HEK293 (cell line): Measurements from ENCODE around the gene EXOSC2.
A peak's percentile ranks its signal among the peaks of the same experiment; 100 is the strongest.

ENCODE experiments used
- CTCF ChIA-PET: fragments of 350-600 bp; formaldehyde crosslinking; extraction: SDS; loops from one replicate; lab custom pipeline; 2021; ENCODE audit warnings: antibody characterized with exemption; lab: Yijun Ruan, JAX
- POLR2A ChIA-PET: fragments of 300-600 bp; formaldehyde crosslinking; extraction: SDS; loops from one replicate; lab custom pipeline; 2020; ENCODE audit warnings: antibody characterized with exemption, inconsistent platforms; lab: Yijun Ruan, JAX
- H3K27ac ChIP-seq: fragments of 200-500 bp; sonication (Bioruptor generic); 2 replicates; pipeline ENCODE4 v1.5.1; 2014; ENCODE audit warnings: low read depth, low read length, control low read depth, inconsistent platforms; ENCODE audit errors: extremely low read depth
- H3K36me3 ChIP-seq, 2 experiments: fragments of 200-500 bp in 1 of 2; sonication (Bioruptor generic) in 1 of 2; 1 replicate in 1 of 2; 2 replicates in 1 of 2; pipeline ENCODE4 v1.5.1; 2014 to 2017; ENCODE audit warnings: inconsistent platforms in 2 of 2, low read length in 2 of 2; ENCODE audit not compliant: control insufficient read depth in 2 of 2, insufficient read depth in 1 of 2
- H3K4me1 ChIP-seq: fragments of 200-500 bp; sonication (Bioruptor generic); 2 replicates; pipeline ENCODE4 v1.5.1; 2014; ENCODE audit warnings: mild to moderate bottlenecking, low read length, inconsistent platforms; ENCODE audit not compliant: control insufficient read depth, insufficient read depth
- H3K4me3 ChIP-seq: 2 replicates; pipeline ENCODE4 v1.5.1; 2011; ENCODE audit warnings: low read depth, mild to moderate bottlenecking, control low read depth, low read length, moderate library complexity
- H3K9me3 ChIP-seq: fragments of 200-500 bp; sonication (Bioruptor generic); 2 replicates; pipeline ENCODE4 v1.5.1; 2014; ENCODE audit warnings: low read depth, low read length, inconsistent platforms; ENCODE audit not compliant: control insufficient read depth, insufficient read depth
- KLF17 ChIP-seq: fragments of 450-650 bp; formaldehyde crosslinking; IDR thresholded peaks from 2 replicates; pipeline ENCODE4 v1.5.1; 2016; ENCODE audit warnings: missing biosample characterization, missing genetic modification characterization
- OVOL3 ChIP-seq: fragments of 450-650 bp; formaldehyde crosslinking; IDR thresholded peaks from 2 replicates; pipeline ENCODE4 v1.5.1; 2016; ENCODE audit warnings: missing biosample characterization, missing genetic modification characterization
- PRDM4 ChIP-seq: fragments of 450-650 bp; formaldehyde crosslinking; IDR thresholded peaks from 2 replicates; pipeline ENCODE4 v1.5.1; 2017; ENCODE audit warnings: missing biosample characterization, missing genetic modification characterization
- REPIN1 ChIP-seq: fragments of 450-650 bp; formaldehyde crosslinking; IDR thresholded peaks from 2 replicates; pipeline ENCODE4 v1.5.1; 2017; ENCODE audit warnings: missing biosample characterization, missing genetic modification characterization, low read depth
- REST ChIP-seq: fragments of 450-650 bp; formaldehyde crosslinking; IDR thresholded peaks from 2 replicates; pipeline ENCODE4 v1.5.1; 2016; ENCODE audit warnings: missing biosample characterization, missing genetic modification characterization
- SP2 ChIP-seq: fragments of 450-650 bp; formaldehyde crosslinking; IDR thresholded peaks from 2 replicates; pipeline ENCODE4 v1.5.1; 2016; ENCODE audit warnings: missing biosample characterization, missing genetic modification characterization
- YY1 ChIP-seq: fragments of 450-650 bp; formaldehyde crosslinking; IDR thresholded peaks from 2 replicates; pipeline ENCODE4 v1.5.1; 2018; ENCODE audit warnings: missing biosample characterization, missing genetic modification characterization
- ZBTB26 ChIP-seq: fragments of 450-650 bp; formaldehyde crosslinking; optimal IDR thresholded peaks from 2 replicates; pipeline ENCODE3; 2016; ENCODE audit warnings: missing biosample characterization, mild to moderate bottlenecking, missing genetic modification characterization
- ZBTB48 ChIP-seq: fragments of 450-650 bp; formaldehyde crosslinking; IDR thresholded peaks from 2 replicates; pipeline ENCODE4 v1.5.1; 2016; ENCODE audit warnings: missing biosample characterization, missing genetic modification characterization
- ZBTB7A ChIP-seq: fragments of 450-650 bp; formaldehyde crosslinking; IDR thresholded peaks from 2 replicates; pipeline ENCODE4 v1.5.1; 2016; ENCODE audit warnings: low read depth, missing biosample characterization, missing genetic modification characterization
- ZFHX2 ChIP-seq: fragments of 450-650 bp; formaldehyde crosslinking; conservative IDR thresholded peaks from 2 replicates; pipeline ENCODE4 v1.5.1; 2016; ENCODE audit warnings: missing biosample characterization, missing genetic modification characterization
- ZFP3 ChIP-seq: fragments of 450-650 bp; formaldehyde crosslinking; IDR thresholded peaks from 2 replicates; pipeline ENCODE4 v1.5.1; 2016; ENCODE audit warnings: low read depth, missing biosample characterization, missing genetic modification characterization
- ZFP37 ChIP-seq: fragments of 450-650 bp; formaldehyde crosslinking; IDR thresholded peaks from 2 replicates; pipeline ENCODE4 v1.5.1; 2016; ENCODE audit warnings: missing biosample characterization, missing genetic modification characterization
- ZIC2 ChIP-seq: fragments of 450-650 bp; formaldehyde crosslinking; IDR thresholded peaks from 2 replicates; pipeline ENCODE4 v1.5.1; 2016; ENCODE audit warnings: missing biosample characterization, missing genetic modification characterization
- ZNF146 ChIP-seq: fragments of 450-650 bp; formaldehyde crosslinking; IDR thresholded peaks from 2 replicates; pipeline ENCODE4 v1.5.1; 2016; ENCODE audit warnings: missing biosample characterization, missing genetic modification characterization
- ZNF362 ChIP-seq: fragments of 450-650 bp; formaldehyde crosslinking; IDR thresholded peaks from 2 replicates; pipeline ENCODE4 v1.5.1; 2016; ENCODE audit warnings: missing biosample characterization, missing genetic modification characterization
- ZNF529 ChIP-seq: fragments of 450-650 bp; formaldehyde crosslinking; IDR thresholded peaks from 2 replicates; pipeline ENCODE4 v1.5.1; 2017; ENCODE audit warnings: missing genetic modification characterization, missing biosample characterization; ENCODE audit not compliant: insufficient replicate concordance
- ZNF585B ChIP-seq: fragments of 450-650 bp; formaldehyde crosslinking; IDR thresholded peaks from 2 replicates; pipeline ENCODE4 v1.5.1; 2016; ENCODE audit warnings: missing biosample characterization, missing genetic modification characterization
- ZNF629 ChIP-seq: fragments of 450-650 bp; formaldehyde crosslinking; IDR thresholded peaks from 2 replicates; pipeline ENCODE4 v1.5.1; 2017; ENCODE audit warnings: missing biosample characterization, missing genetic modification characterization
- ZNF654 ChIP-seq: fragments of 450-650 bp; formaldehyde crosslinking; IDR thresholded peaks from 2 replicates; pipeline ENCODE4 v1.5.1; 2016; ENCODE audit warnings: low read depth, missing biosample characterization, missing genetic modification characterization
- ZNF660 ChIP-seq: fragments of 450-650 bp; IDR thresholded peaks from 2 replicates; pipeline ENCODE4 v1.5.1; 2018; ENCODE audit warnings: missing biosample characterization, mild to moderate bottlenecking, missing genetic modification characterization
- ZNF692 ChIP-seq: fragments of 450-650 bp; formaldehyde crosslinking; IDR thresholded peaks from 2 replicates; pipeline ENCODE4 v1.5.1; 2016; ENCODE audit warnings: missing biosample characterization, missing genetic modification characterization
- ZNF791 ChIP-seq: fragments of 450-650 bp; formaldehyde crosslinking; IDR thresholded peaks from 2 replicates; pipeline ENCODE4 v1.5.1; 2016; ENCODE audit warnings: missing biosample characterization, missing genetic modification characterization

The EXOSC2 gene

GRCh38 chr9:130693426-130694191 is at the start of gene EXOSC2:
Gene EXOSC2, plus strand, starts transcription at chr9:130693780. Its CDS starts 12 bp downstream, at chr9:130693792.
- peak within 1 kb of the TSS; percentile 72 for H3K4me3 ChIP-seq
- H3K9me3 ChIP-seq: no peaks in the 10 kb centered on the region
- POLR2A ChIA-PET: interaction anchor here (0.6 to 2.2 kb wide), 24 partner anchors 8 to 870 kb away, joined by 3 to 30 read pairs (median 4); partner anchors contain the start of genes FUBP3, PRDM12 and TOR1A
- no peaks in the 10 kb centered on the region for H3K4me1 ChIP-seq
- peak within 1 kb of the TSS; percentile 63 for H3K27ac ChIP-seq
- H3K36me3 ChIP-seq: peaks cover 25 to 38% of the 10 kb centered on the region in 2 experiments
- CTCF ChIA-PET: interaction anchor here (0.6 to 15.8 kb wide), 12 partner anchors 9 to 372 kb away, joined by 3 to 305 read pairs (median 4); no protein-coding TSS in a partner anchor
- peak; percentile 51; the same call in 1 of the 2 replicates for TF ChIP-seq ZFP37
- peak; percentile 58; the same call in 1 of the 2 replicates for TF ChIP-seq OVOL3 (tag by site-specific recombination)
- TF ChIP-seq YY1: peak; percentile 96
- peak; percentile 54; the same call in 1 of the 2 replicates for TF ChIP-seq KLF17 (tag by site-specific recombination)
- TF ChIP-seq SP2: peak; percentile 94
- TF ChIP-seq ZNF146: no peak
- peak; percentile 17 for TF ChIP-seq ZBTB26
- 0 out of 2 replicates have a peak, but pooled peaks have one; percentile 19 for TF ChIP-seq ZFHX2 (tag by site-specific recombination)
- TF ChIP-seq ZNF660 (tag by site-specific recombination): peak; percentile 17
- peak; percentile 12; the same call in 1 of the 2 replicates for TF ChIP-seq ZIC2 (tag by site-specific recombination)
- 0 out of 2 replicates have a peak, but pooled peaks have one; percentile 40 for TF ChIP-seq REPIN1 (tag by site-specific recombination)
- peak; percentile 41; the same call in 1 of the 2 replicates for TF ChIP-seq ZBTB48 (tag by site-specific recombination)
- no peak for TF ChIP-seq PRDM4 (tag by site-specific recombination)
- no peak for TF ChIP-seq ZNF585B (tag by site-specific recombination)
- TF ChIP-seq ZNF791: no peak
- TF ChIP-seq ZFP3 (tag by site-specific recombination): no peak
- peak; percentile 34; the same call in 1 of the 2 replicates for TF ChIP-seq ZBTB7A
- no peak for TF ChIP-seq ZNF362 (tag by site-specific recombination)
- no peak for TF ChIP-seq ZNF654 (tag by site-specific recombination)
- peak; percentile 11; the same call in 1 of the 2 replicates for TF ChIP-seq REST
- TF ChIP-seq ZNF629 (tag by site-specific recombination): peak; percentile 58
- no peak for TF ChIP-seq ZNF529
- TF ChIP-seq ZNF692 (tag by site-specific recombination): peak; percentile 63
